Skeletal muscle satellite cell (primary cell): ENCODE results near the gene STAMBP.
"Not testable (repeated sequence)": the region's sequence is repeated elsewhere in the genome, so short reads cannot be mapped to it uniquely, and the experiment has no call there.

Experiments used
- H3K27me3 ChIP-seq: 2 replicates; pipeline ENCODE4 v1.7.0; 2013; ENCODE audit warnings: low read length; ENCODE audit not compliant: control insufficient read depth, insufficient read depth
- H3K36me3 ChIP-seq: 2 replicates; pipeline ENCODE4 v1.7.0; 2013; ENCODE audit warnings: mild to moderate bottlenecking, control low read depth, low read length; ENCODE audit not compliant: insufficient read depth
- H3K4me1 ChIP-seq: 2 replicates; pipeline ENCODE4 v1.7.0; 2013; ENCODE audit warnings: low read length; ENCODE audit not compliant: control insufficient read depth, insufficient read depth
- H3K4me2 ChIP-seq: 2 replicates; pipeline ENCODE4 v1.7.0; 2013; ENCODE audit warnings: mild to moderate bottlenecking, low read length
- H3K4me3 ChIP-seq: 2 replicates; pipeline ENCODE4 v1.7.0; 2013; ENCODE audit warnings: low read length
- H3K9ac ChIP-seq: 2 replicates; pipeline ENCODE4 v1.7.0; 2013; ENCODE audit warnings: mild to moderate bottlenecking, low read depth, low read length, moderate library complexity
- H3K9me3 ChIP-seq: replicated peaks from 2 replicates; pipeline ENCODE4 v1.7.0; 2013; ENCODE audit warnings: mild to moderate bottlenecking, control low read depth, low read length

Gene STAMBP

DNA sequence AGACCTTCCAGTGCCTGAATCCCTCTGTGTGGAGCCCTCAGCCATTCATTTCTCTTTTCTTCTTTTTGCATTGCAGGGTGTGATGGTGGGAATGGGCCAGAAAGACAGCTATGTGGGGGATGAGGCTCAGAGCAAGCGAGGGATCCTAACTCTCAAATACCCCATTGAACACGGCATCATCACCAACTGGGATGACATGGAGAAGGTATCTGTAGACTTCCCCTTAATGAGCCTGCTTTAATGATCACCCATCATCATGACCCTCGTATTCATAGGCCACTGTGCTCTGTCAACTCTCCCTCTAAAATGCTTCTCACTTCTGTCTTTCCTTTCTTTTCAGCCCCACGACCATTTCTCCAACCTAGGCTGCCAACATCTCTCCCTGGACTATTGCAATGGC is 73.5 kb downstream of the STAMBP start:
- H3K4me3 ChIP-seq: no peak overlapping the region
- H3K9ac ChIP-seq: no peak overlapping the region
- no peaks in the 10 kb centered on the region for H3K4me1 ChIP-seq
- H3K4me2 ChIP-seq: no peak overlapping the region
- no peaks in the 10 kb centered on the region for H3K36me3 ChIP-seq
- peaks cover 34% of the 10 kb centered on the region for H3K27me3 ChIP-seq
- H3K9me3 ChIP-seq: no peaks in the 10 kb centered on the region

DNA sequence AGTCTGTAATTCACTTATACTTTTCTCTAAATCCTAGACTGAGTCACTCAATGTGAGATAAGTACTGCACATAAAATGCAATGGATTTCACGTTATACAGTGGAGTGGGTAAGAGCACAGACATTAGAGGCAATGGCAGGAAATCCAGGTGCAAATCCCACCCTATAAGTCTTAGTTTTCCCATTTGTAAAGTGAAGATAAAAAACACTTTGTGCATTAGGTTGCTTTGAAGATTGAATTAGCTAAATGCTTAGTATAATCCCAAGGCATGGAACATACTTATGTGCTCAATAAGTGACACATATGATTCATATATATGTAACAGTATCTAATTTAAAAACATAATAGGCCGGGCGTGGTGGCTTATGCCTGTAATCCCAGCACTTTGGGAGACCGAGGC is 74.6 kb downstream of the STAMBP start:
- H3K4me2 ChIP-seq: no peak overlapping the region
- peaks cover 5% of the 10 kb centered on the region for H3K4me1 ChIP-seq
- no peak overlapping the region for H3K4me3 ChIP-seq
- H3K9me3 ChIP-seq: no peaks in the 10 kb centered on the region
- no peak overlapping the region for H3K9ac ChIP-seq
- H3K27me3 ChIP-seq: peaks cover 24% of the 10 kb centered on the region
- H3K36me3 ChIP-seq: no peaks in the 10 kb centered on the region

DNA sequence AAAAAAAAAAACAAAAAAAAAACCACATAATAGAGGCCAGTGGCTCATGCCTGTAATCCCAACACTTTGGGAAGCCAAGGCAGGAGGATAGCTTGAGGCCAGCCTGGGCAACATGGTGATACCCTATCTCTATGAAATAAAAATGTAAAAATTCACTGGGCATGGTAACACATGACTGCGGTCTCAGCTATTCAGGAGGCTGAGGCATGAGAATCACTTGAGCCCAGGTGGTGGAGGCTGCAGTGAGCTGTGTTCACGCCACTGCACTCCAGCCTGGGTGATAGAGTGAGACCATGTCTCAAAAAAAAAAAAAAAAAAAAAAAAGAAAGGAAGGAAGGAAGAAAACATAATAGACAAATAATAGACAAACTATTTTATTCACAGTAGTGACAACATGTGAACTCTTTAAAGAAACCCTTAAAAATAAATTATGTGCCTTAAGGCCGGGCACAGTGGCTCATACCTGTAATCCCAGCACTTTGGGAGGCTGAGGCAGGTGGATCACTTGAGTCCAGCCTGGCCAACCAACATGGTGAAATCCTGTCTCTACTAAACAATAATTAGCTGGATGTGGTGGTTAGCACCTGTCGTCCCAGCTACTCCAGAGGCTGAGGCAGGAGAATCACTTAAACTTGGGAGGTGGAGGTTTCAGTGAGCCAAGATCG is 75.3 kb downstream of the STAMBP start:
- not testable (repeated sequence) for H3K36me3 ChIP-seq, H3K4me3 ChIP-seq, H3K4me1 ChIP-seq, H3K9me3 ChIP-seq, H3K9ac ChIP-seq, H3K4me2 ChIP-seq
- H3K27me3 ChIP-seq: peaks cover 22% of the 10 kb centered on the region

DNA sequence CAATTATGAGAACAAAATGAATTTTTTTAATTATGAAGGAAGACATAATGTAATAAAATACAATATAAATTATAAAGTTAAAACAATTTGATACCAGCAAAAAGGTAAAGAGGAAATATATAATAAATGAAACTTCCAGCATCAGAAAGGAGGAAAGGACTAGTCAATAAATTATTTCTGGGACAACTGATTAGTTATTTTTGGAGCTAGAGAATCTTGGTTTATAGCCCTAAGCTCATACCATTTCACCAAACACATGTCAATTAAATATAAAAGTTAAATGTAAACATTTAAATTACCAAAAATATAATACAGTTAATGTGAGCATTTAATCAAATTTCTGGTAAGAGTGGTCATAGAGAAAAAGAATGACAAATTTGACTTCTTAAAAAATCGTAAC is 76.2 kb downstream of the STAMBP start:
- no peak overlapping the region for H3K4me3 ChIP-seq
- no peak overlapping the region for H3K9ac ChIP-seq
- H3K36me3 ChIP-seq: no peaks in the 10 kb centered on the region
- peaks cover 5% of the 10 kb centered on the region for H3K4me1 ChIP-seq
- H3K27me3 ChIP-seq: peaks cover 18% of the 10 kb centered on the region
- no peaks in the 10 kb centered on the region for H3K9me3 ChIP-seq
- no peak overlapping the region for H3K4me2 ChIP-seq

DNA sequence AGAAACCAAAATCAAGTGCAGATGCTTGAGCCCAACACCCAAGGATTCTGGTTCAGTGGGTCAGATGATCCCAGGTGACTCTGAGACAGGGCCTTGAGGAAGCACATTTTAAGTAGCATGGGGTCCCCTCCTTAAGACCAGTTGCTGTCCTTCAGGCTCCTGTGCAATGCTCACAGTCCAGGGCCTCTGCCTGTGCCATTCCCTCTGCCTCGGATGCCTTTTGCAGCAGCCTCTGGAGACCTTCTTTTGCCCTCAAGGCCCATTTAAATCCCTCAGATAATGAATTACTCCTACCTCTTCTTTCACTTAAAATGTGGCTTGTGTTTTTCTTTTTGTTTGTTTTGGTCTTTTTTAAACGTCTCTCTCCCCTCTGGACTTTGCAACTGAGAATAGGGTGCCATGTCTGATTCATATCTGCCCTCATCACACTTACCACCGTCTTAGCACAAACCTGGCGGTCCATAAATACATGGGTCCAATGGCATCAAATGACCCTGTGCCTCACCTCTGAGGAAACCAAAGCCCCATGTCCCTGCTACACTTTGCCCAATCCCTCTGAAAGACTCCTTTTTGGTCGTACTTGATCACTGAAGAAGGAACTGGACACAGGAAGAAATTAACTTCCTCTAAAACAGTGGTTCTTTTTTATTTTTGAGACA is 78.2 kb downstream of the STAMBP start:
- Histone ChIP-seq H3K4me2 (no peak overlapping the region), H3K27me3 (peaks cover 10% of the 10 kb centered on the region), H3K36me3 (no peaks in the 10 kb centered on the region), H3K9me3 (no peaks in the 10 kb centered on the region), H3K9ac (no peak overlapping the region), H3K4me1 (peaks cover 5% of the 10 kb centered on the region), H3K4me3 (no peak overlapping the region)

DNA sequence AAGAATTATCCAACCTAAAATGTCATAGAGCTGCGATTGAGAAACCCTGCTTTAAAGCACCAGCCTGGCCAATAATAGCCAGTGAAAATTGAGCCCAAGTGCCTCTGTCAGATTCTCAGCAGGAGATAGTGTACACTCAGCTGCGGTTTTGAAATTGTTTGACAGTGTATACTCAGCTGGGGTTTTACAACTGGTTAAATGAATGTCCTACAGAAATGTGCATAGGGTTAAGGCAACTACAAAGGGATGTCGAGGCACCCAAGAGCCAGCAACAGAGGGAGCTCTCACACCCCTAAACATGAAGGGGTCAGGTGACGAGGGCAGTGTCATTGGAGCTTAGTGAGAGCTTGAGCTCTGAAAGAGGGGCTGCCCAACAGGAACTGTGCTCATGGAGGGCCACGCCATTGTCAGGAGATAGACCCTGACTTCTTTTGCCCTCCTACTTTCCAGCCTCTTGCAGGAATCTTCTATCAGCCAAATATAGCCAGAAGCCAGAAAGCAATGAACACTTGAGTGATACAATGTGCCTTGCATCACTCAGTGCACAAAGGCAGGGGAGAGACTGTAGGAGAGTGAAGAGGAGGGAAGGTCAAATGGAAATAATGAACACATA is 79.2 kb downstream of the STAMBP start:
- H3K4me3 ChIP-seq: no peak overlapping the region
- no peaks in the 10 kb centered on the region for H3K36me3 ChIP-seq
- H3K9me3 ChIP-seq: no peaks in the 10 kb centered on the region
- peaks cover 5% of the 10 kb centered on the region for H3K4me1 ChIP-seq
- H3K27me3 ChIP-seq: peaks cover 4% of the 10 kb centered on the region
- no peak overlapping the region for H3K9ac ChIP-seq
- H3K4me2 ChIP-seq: no peak overlapping the region

DNA sequence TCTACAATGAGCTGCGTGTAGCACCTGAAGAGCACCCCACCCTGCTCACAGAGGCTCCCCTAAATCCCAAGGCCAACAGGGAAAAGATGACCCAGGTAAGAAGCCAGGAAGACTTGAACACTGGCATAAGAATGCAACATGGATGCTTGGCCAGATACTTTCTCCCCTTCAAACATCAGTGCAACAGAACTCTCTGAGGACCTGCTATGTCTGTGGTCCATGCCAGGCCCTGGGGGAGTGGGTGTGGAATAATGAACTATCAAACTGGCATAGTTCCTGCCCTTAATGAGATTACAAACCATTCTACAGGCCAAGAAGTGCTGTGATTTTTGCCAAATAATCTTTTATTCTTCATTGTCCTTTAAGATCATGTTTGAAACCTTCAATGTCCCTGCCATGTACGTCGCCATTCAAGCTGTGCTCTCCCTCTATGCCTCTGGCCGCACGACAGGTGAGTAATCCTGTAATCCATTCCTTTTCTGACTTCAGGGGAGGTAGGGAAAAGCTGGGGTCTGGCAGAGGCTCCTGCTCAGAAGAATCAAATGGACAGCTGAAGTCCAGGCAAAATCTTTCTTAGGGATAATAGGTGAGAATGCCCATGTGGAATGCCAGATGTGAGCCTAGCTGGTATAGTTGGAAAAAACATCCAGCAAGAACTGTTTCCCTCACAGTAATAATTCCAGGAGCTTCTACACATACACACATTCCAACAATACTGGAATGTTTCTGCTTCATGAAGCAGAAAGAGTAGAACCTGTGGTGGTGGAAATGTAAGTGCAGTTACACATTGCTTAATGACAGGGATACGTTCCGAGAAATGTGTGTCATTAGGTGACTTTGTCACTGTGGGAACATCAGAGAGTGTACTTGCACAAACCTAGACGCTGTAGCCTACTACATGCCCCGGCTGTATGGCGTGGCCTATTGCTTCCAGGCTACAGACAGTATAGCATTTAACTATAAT is 80.2 kb downstream of the STAMBP start:
- H3K27me3 ChIP-seq: peaks cover 2% of the 10 kb centered on the region
- H3K9me3 ChIP-seq: no peaks in the 10 kb centered on the region
- H3K9ac ChIP-seq: no peak overlapping the region
- H3K4me3 ChIP-seq: no peak overlapping the region
- no peaks in the 10 kb centered on the region for H3K36me3 ChIP-seq
- no peak overlapping the region for H3K4me2 ChIP-seq
- H3K4me1 ChIP-seq: peaks cover 5% of the 10 kb centered on the region

DNA sequence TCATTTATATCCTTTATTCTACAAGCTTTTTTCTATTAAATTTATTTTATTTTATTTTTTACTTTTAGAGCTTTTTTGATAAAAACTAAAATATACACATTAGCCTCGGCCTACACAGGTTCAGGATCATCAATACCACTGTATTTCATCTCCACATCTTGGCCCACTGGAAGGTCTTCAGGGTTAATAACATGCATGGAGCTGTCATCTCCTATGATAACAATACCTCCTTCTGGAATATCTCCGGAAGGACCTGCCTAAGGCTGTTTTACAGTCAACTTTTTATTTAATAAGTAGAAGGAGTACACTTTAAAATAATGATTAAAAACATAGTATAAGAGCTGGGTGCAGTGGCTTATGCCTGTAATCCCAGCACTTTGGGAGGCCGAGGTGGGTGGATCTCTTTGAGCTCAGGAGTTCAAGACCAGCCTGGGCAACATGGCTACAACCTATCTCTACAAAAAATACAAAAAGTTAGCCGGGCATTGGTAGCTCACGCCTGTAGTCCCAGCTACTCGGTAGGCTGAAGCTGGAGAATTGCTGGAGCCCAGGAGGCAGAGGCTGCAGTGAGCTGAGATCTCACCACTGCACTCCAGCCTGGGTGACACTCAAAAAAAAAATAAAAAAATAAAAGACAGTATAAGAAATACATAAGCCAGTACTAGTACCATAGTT is 82.2 kb downstream of the STAMBP start:
- H3K9ac ChIP-seq: no peak overlapping the region
- H3K4me3 ChIP-seq: no peak overlapping the region
- H3K4me1 ChIP-seq: peaks cover 5% of the 10 kb centered on the region
- H3K36me3 ChIP-seq: no peaks in the 10 kb centered on the region
- H3K9me3 ChIP-seq: no peaks in the 10 kb centered on the region
- no peak overlapping the region for H3K4me2 ChIP-seq
- H3K27me3 ChIP-seq: peaks cover 6% of the 10 kb centered on the region

DNA sequence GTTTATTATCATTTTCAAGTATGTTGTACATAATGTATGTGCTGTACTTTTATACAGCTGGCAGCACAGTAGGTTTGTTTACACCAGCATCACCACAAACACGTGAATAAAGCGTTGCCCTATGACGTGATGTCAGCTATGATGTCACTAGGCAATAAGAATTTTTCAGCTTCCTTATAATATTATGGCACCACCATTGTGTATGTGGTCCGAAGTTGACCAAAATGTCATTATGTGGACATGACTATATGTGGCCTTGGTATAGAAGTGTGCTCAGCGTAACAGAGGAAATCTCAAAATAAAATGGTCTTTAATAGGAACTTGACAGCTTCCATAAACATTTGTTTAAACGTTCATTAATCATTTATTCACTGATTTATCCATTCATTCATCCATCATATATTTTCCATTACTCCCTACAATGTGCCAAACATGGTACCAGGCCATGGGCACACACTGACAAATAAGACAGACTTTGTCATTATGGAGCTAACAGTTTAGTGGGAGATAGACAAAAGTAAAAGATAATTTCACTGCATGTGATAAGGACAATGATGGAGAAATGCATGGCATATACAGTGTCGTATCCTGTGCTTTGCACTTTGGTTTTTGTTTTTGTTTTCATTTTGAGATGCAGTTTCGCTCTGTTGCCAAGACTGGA is 82.9 kb downstream of the STAMBP start:
- H3K36me3 ChIP-seq: no peaks in the 10 kb centered on the region
- no peak overlapping the region for H3K9ac ChIP-seq
- peaks cover 6% of the 10 kb centered on the region for H3K27me3 ChIP-seq
- H3K4me3 ChIP-seq: no peak overlapping the region
- H3K4me1 ChIP-seq: peaks cover 5% of the 10 kb centered on the region
- H3K9me3 ChIP-seq: no peaks in the 10 kb centered on the region
- no peak overlapping the region for H3K4me2 ChIP-seq

DNA sequence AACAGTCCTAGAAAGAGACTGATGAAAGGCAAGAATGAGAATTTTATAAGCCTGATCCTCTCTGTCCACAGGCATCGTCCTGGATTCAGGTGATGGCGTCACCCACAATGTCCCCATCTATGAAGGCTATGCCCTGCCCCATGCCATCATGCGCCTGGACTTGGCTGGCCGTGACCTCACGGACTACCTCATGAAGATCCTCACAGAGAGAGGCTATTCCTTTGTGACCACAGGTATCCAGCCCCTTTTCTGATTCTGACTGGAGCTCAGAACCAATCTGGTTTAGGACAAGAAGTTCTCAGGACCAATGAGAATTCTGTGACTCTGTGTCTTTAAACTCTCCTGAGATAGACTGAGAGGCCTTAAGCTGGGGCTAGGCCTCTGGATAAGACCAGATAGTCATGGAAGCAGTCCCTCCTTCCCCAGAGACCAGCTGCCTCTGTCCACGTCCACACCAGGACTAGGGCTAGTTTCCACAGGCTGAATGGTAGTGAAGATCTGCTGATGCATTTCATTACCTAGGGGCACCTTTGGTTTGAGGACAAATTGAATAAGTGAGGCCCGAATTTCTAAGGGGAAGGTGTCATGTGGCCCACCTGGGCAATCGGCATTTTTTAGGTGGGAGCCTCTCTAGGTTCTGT is 84.8 kb downstream of the STAMBP start:
- Histone ChIP-seq H3K36me3 (no peaks in the 10 kb centered on the region), H3K4me2 (no peak overlapping the region), H3K4me1 (no peaks in the 10 kb centered on the region), H3K27me3 (peaks cover 9% of the 10 kb centered on the region), H3K4me3 (no peak overlapping the region), H3K9ac (no peak overlapping the region), H3K9me3 (no peaks in the 10 kb centered on the region)
